Gastroesophageal sphincter (tissue), 4 donors: ENCODE data around the gene KCNJ11. TPM values are rescaled to one million over a fixed set of nuclear protein-coding genes. Genes with fewer than 3 reads are reported as not detected.
A peak's percentile ranks its signal among the peaks of the same experiment; 100 is the strongest.

Experiments used
- ATAC-seq: fragments of 150-250 bp; one replicate; pipeline ENCODE4 v1.9.1; 2016; ENCODE audit warnings: mild to moderate bottlenecking, moderate library complexity
- H3K27ac ChIP-seq, 4 donors: fragments of 200-600 bp; sonication (generic) in 3 of 4; 1 replicate in 3 of 4; 2 replicates in 1 of 4; pipeline ENCODE4 v1.5.1; 2016 to 2019
- H3K27me3 ChIP-seq: fragments of 200-600 bp; sonication (generic); one replicate; pipeline ENCODE4 v1.5.1; 2019
- H3K36me3 ChIP-seq, 2 donors: fragments of 200-600 bp; sonication (generic); one replicate each; pipeline ENCODE4 v1.5.1; 2019; ENCODE audit warnings: control low read depth in 1 of 2
- H3K4me1 ChIP-seq, 3 donors: fragments of 200-600 bp; sonication (generic); 1 replicate in 2 of 3; 2 replicates in 1 of 3; pipeline ENCODE4 v1.5.1; 2016 to 2019; ENCODE audit warnings: control low read depth in 2 of 3
- H3K4me3 ChIP-seq, 2 donors: fragments of 200-600 bp; sonication (generic); one replicate each; pipeline ENCODE4 v1.5.1; 2019; ENCODE audit warnings: mild to moderate bottlenecking in 1 of 2, moderate library complexity in 1 of 2
- H3K9me3 ChIP-seq, 3 donors: fragments of 200-600 bp; sonication (generic); one replicate each; pipeline ENCODE4 v1.5.1; 2017 to 2019; ENCODE audit warnings: control low read depth in 2 of 3
- CTCF ChIP-seq, 4 experiments: fragments of 200-600 bp in 2 of 4; fragments of 450-650 bp in 2 of 4; sonication (generic) in 1 of 4; IDR thresholded peaks; one replicate each; pipeline ENCODE4 v1.5.1; 2017 to 2019; ENCODE audit warnings: antibody characterized with exemption in 4 of 4, mild to moderate bottlenecking in 2 of 4, moderate library complexity in 2 of 4
- EP300 ChIP-seq: sonication (generic); formaldehyde crosslinking; IDR thresholded peaks from one replicate; pipeline ENCODE4 v1.6.1; 2017; ENCODE audit warnings: antibody characterized with exemption, mild to moderate bottlenecking
- POLR2A ChIP-seq, 2 donors: fragments of 450-650 bp; IDR thresholded peaks; one replicate each; pipeline ENCODE4 v1.6.1; 2017; ENCODE audit warnings: antibody characterized with exemption in 2 of 2, mild to moderate bottlenecking in 2 of 2, moderate library complexity in 1 of 2
- POLR2AphosphoS5 ChIP-seq: sonication (generic); formaldehyde crosslinking; IDR thresholded peaks from one replicate; pipeline ENCODE4 v1.6.1; 2017; ENCODE audit warnings: antibody characterized with exemption
- WGBS, 2 donors: methylation state at CpG; one replicate each; pipeline ENCODE4 v1.1.5; 2018; ENCODE audit warnings: low coverage in 1 of 2; 5-methylcytosine and 5-hydroxymethylcytosine counted together
- total RNA-seq, 4 donors: library from RNA; depleted of rRNA; stranded (reverse); fragments of >200 nt; gene quantifications; one replicate each; pipeline ENCODE4 v1.1.0, GENCODE V29; 2016

KCNJ11 gene
- total RNA-seq, 4 donors from 2014 or later = 0.67 to 4.0 (median 2.8) TPM

GRCh38 chr11:17408641-17409040 is 20.2 kb upstream of the KCNJ11 start:
- 94 to 97% methylated on average over 5 to 7 of the region's 7 CpGs for WGBS, 2 donors
- TF ChIP-seq POLR2A (IDR thresholded peaks at IDR 0.05) (no peak), CTCF (IDR thresholded peaks at IDR 0.05) (no peak), POLR2AphosphoS5 (no peak), EP300 (no peak)
- Histone ChIP-seq H3K27ac (no peak overlapping the region), H3K4me1 (peaks cover 0 to 18% (median 5%) of the 10 kb centered on the region in 3 donors), H3K36me3 (no peaks in the 10 kb centered on the region), H3K4me3 (no peak overlapping the region), H3K27me3 (peaks cover 5% of the 10 kb centered on the region), H3K9me3 (no peaks in the 10 kb centered on the region)
- no peak for ATAC-seq

GRCh38 chr11:17408026-17408425 is 19.6 kb upstream of the KCNJ11 start:
- no peak for TF ChIP-seq CTCF (IDR thresholded peaks at IDR 0.05)
- no peak for TF ChIP-seq POLR2A (IDR thresholded peaks at IDR 0.05)
- TF ChIP-seq POLR2AphosphoS5 = no peak
- TF ChIP-seq EP300 = no peak
- no peak overlapping the region for H3K4me3 ChIP-seq
- peaks cover under 1% of the 10 kb centered on the region for H3K27me3 ChIP-seq
- 100% methylated on average over 1 to 2 of the region's 2 CpGs for WGBS, 2 donors
- H3K36me3 ChIP-seq = no peaks in the 10 kb centered on the region
- H3K9me3 ChIP-seq = no peaks in the 10 kb centered on the region
- no peak overlapping the region for H3K27ac ChIP-seq
- peaks cover 0 to 18% (median 5%) of the 10 kb centered on the region in 3 donors for H3K4me1 ChIP-seq
- ATAC-seq = no peak

- H3K27me3 ChIP-seq = no peaks in the 10 kb centered on the region
- H3K4me3 ChIP-seq = no peak overlapping the region
- H3K27ac ChIP-seq = no peak overlapping the region
- ATAC-seq = no peak
- no peaks in the 10 kb centered on the region for H3K36me3 ChIP-seq
- TF ChIP-seq POLR2A (IDR thresholded peaks at IDR 0.05) (no peak), POLR2AphosphoS5 (no peak), CTCF (IDR thresholded peaks at IDR 0.05) (no peak), EP300 (no peak)
- H3K9me3 ChIP-seq = no peaks in the 10 kb centered on the region
- WGBS, 2 donors = 100% methylated on average over 2 of the region's 2 CpGs; no CpG with 5 or more reads in 1 of the 2 donors
- peaks cover 0 to 18% (median 5%) of the 10 kb centered on the region in 3 donors for H3K4me1 ChIP-seq
Observed at GRCh38 chr11:17407575-17407974, 19.1 kb upstream of the KCNJ11 start.

GRCh38 chr11:17406818-17407149 is 18.3 kb upstream of the KCNJ11 start:
- TF ChIP-seq POLR2A (IDR thresholded peaks at IDR 0.05) = no peak
- no peak for TF ChIP-seq POLR2AphosphoS5
- no peak for TF ChIP-seq EP300
- no peak for TF ChIP-seq CTCF (IDR thresholded peaks at IDR 0.05)
- no peak for ATAC-seq
- Histone ChIP-seq H3K9me3 (no peaks in the 10 kb centered on the region), H3K36me3 (no peaks in the 10 kb centered on the region), H3K27ac (no peak overlapping the region), H3K4me1 (peaks cover 0 to 18% (median 5%) of the 10 kb centered on the region in 3 donors), H3K27me3 (no peaks in the 10 kb centered on the region), H3K4me3 (no peak overlapping the region)
- WGBS, 2 donors = no CpG with 5 or more reads among the region's 13 CpGs

- no peak overlapping the region for H3K4me3 ChIP-seq
Observed at GRCh38 chr11:17406082-17406817, 17.8 kb upstream of the KCNJ11 start.

More at GRCh38 chr11:17406082-17406817, 17.8 kb upstream of the KCNJ11 start:
- no peaks in the 10 kb centered on the region for H3K36me3 ChIP-seq
- H3K27ac ChIP-seq = peak overlapping the region in 3 of 4 donors; percentile 36 to 57 (median 41)
- 92 to 100% methylated on average over 1 to 8 of the region's 8 CpGs for WGBS, 2 donors
- no peaks in the 10 kb centered on the region for H3K27me3 ChIP-seq
- ATAC-seq = no peak
- TF ChIP-seq POLR2AphosphoS5 (no peak), POLR2A (IDR thresholded peaks at IDR 0.05) (no peak), CTCF (IDR thresholded peaks at IDR 0.05) (no peak), EP300 (no peak)
- H3K9me3 ChIP-seq = no peaks in the 10 kb centered on the region
- peaks cover 0 to 18% (median 5%) of the 10 kb centered on the region in 3 donors for H3K4me1 ChIP-seq
